Jurkat, Clone E6-1 (cell line): ENCODE data around the gene CLDN18. TPM values are rescaled to one million over a fixed set of nuclear protein-coding genes. Genes with fewer than 3 reads are reported as not detected.

ENCODE experiments used
- DNase-seq: peaks from one replicate; pipeline ENCODE4 v3.0.0-alpha.2; 2011; ENCODE audit warnings: low read depth, low spot score
- H3K4me3 ChIP-seq: 2 replicates; pipeline ENCODE4 v1.5.1; 2011; ENCODE audit warnings: mild to moderate bottlenecking, low read length, control low read depth, moderate library complexity
- polyA plus RNA-seq: library from polyadenylated mRNA; unstranded; fragments of >200 nt; gene quantifications from one replicate; pipeline ENCODE4 v1.2.1, GENCODE V29; 2012; ENCODE audit warnings: missing spikeins; ENCODE audit not compliant: insufficient read length, insufficient read depth

The CLDN18 gene
- polyA plus RNA-seq, result not detected

DNA sequence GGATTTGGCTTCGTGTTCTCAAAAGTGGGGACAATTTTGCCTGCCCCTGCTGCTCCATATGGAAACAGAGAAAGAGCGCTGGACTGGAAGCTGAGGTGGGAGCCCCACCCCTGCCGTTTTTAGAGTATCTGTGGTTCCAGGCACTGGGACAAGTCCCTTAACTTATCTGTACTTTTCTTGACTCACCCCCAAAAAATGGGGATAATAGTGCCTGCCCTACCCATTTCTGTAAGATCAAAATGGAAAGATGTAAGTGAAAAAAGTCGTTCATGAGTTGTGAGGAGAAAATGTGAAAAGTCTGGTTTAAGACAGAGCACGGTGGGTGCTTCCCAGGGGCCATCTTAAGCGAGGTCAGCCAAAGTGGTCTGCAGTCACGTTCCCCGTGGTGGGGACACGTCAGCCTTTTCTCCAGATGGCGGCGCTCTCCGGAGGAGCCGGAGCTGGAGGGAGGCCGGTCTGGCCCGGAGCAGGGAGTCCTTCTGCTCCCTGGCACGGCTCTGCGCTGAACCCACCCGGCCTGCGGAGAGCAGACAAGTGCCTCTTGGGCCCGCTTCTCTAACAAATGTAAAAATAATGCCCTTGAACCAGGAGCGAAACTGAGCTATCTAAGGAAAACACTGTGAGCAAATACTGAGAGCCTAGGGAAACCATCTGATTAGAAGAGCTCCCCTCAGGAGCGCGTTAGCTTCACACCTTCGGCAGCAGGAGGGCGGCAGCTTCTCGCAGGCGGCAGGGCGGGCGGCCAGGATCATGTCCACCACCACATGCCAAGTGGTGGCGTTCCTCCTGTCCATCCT lies at the start of gene CLDN18:
TSS of gene CLDN18 (plus strand) at position 690 of the 797 bp plus-strand sequence. CDS start at position 751, 61 bp downstream.
- H3K4me3 ChIP-seq, result no peak within 1 kb of the TSS
- DNase-seq, result no peak

DNA sequence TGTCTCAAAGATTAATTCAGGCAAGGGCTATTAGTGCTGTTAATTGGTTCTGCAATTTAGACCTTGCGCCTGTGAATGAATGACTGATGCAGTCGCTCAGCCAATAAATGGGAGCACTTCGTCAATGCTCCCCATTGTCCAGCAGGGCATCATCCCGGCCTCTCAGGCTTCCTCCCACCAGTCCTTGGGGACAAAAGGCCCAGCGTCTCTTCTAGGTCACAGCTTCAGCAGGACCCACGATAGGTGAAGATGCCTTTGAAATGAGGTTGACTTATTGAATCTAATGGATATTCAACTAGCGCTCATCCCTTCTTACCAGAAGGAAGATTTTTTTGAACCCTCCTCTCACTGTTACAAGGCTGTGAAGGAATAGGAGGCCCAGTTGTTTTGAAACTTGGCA lies 47.7 kb upstream of the CLDN18 start:
- DNase-seq, result no peak

DNA sequence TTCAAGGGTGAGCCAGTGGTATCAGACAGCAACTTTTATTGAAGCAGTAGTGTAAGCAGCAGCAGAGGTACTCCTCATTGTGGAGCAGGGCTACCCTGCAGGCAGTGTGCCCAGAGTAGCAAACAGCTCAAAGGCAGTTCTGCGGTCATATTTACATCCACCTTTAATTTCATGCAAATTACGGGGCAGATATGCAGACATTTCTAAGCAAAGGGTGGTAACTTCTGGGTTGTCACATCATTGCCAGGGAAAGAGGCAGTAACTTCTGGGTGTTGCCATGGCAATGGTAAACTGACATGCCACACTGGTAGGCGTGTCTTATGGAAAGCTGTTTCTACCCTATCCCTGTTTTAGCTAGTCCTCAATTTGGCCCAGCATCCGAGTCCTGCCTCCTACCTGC lies 46.5 kb upstream of the CLDN18 start:
- no peak overlapping the region for H3K4me3 ChIP-seq
- DNase-seq, result no peak

More for the DNA sequence above, 47.7 kb upstream of the CLDN18 start:
- H3K4me3 ChIP-seq, result no peak overlapping the region

- DNase-seq, result peak; percentile 25
These were observed 38.8 kb upstream of the CLDN18 start for GRCh38 chr3:137970914-137971831.

GRCh38 chr3:137972396-137972795 lies 37.6 kb upstream of the CLDN18 start:
- no peak for DNase-seq
- H3K4me3 ChIP-seq, result no peak overlapping the region

More at GRCh38 chr3:137970914-137971831, 38.8 kb upstream of the CLDN18 start:
- no peak overlapping the region for H3K4me3 ChIP-seq

DNA sequence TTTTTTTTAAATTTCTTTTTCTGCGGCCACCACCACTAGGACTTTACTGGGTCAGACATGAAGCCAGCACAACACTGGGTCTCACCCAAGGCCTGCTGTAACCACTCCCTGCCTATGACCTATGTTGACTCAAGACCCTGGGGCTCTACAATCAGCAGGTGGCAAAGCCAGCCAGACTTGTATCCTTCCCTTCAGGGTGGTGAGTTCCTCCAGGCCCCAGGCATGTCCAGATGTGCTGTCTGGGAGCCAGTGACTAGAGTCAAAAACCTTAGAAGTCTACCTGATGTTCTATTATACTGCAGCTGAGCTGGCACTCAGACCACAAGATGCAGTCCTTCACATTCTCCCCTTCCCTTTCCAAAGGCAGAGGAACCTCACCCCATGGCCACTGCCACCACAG lies 31.6 kb upstream of the CLDN18 start:
- DNase-seq, result no peak
- H3K4me3 ChIP-seq, result no peak overlapping the region

- H3K4me3 ChIP-seq, result no peak overlapping the region
- DNase-seq, result no peak
These were observed 22.2 kb upstream of the CLDN18 start for GRCh38 chr3:137987723-137988122.

GRCh38 chr3:137988152-137988551 lies 21.8 kb upstream of the CLDN18 start:
- DNase-seq, result no peak

DNA sequence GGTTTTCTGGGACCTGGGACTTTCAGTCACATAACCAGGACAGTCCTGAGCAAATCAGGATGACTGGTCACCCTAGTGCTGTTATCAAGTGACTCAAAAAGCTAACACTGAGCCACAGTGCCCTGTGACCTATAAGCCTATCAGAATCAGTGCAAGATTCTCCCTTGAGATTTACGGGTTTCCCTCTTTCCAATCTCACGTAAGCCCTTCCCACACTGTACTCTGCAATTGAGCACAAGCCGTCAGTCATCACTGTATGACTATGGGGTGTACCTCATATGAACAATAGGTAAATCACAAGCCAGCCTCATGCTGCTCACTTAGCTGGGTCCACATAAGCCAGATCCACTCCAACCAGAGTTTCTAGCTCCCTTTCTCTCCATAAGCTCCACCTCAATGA lies 21.0 kb upstream of the CLDN18 start:
- DNase-seq, result no peak
- no peak overlapping the region for H3K4me3 ChIP-seq

More at GRCh38 chr3:137988152-137988551, 21.8 kb upstream of the CLDN18 start:
- no peak overlapping the region for H3K4me3 ChIP-seq

GRCh38 chr3:137990427-137990826 lies 19.5 kb upstream of the CLDN18 start:
- H3K4me3 ChIP-seq, result no peak overlapping the region
- no peak for DNase-seq

DNA sequence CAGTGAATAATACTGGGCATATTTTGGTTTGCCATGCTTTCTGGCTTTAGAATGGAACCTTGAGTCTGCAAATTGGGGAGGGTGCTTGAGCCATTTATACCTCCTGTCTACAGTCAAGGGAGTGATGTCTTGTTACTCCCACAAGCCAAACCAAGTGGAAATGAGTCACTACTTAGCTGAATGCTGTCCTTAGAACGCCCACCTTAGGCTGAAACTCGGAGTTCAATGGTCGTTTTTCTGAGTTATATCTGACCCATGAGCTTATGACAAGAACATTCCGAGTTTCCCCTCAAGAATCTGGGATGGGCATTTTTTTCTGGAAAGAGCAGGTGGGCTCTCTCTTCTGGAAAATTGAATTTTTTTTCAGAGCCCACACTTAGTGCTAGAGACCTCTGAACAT lies 17.4 kb upstream of the CLDN18 start:
- H3K4me3 ChIP-seq, result no peak overlapping the region
- DNase-seq, result no peak

DNA sequence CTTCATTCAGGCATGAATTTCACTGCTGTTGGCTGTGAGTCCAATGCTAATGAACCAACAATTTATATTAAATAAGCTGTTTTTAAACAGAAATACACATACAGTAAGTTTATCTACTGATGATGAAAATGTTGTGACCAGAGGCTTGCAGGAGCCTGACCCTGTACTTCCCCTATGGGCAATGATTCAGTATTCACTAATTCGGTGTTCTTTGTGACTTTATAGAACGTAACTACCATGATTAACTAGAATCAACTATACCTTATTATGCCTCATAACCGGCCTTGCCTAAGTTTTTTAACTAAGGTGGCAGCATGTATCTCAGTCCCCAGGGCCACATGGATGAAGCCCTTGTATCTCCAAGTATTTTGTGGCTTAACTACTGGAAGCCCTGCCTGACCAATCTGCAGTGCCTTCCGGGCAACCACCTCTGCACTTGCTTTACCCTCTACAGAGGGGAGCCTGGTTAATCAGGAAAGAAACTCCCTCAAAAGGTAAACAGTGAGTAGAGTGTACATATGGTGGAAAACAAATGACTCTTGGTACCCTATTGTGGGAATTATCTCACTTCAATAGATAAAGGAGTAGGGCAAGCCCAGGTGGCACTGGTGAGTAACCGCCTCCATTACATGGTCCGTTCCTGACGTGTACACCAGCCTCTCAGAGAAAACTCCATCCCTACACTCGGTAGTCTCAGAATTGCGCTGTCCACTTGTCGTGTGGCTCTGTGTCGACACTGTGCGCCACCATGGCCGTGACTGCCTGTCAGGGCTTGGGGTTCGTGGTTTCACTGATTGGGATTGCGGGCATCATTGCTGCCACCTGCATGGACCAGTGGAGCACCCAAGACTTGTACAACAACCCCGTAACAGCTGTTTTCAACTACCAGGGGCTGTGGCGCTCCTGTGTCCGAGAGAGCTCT lies 11.6 kb upstream of the CLDN18 start:
- no peak overlapping the region for H3K4me3 ChIP-seq
- no peak for DNase-seq

- no peak for DNase-seq
- no peak overlapping the region for H3K4me3 ChIP-seq
These were observed 6.9 kb upstream of the CLDN18 start for GRCh38 chr3:138003069-138003468.

GRCh38 chr3:138005627-138006026 lies 4.3 kb upstream of the CLDN18 start:
- H3K4me3 ChIP-seq, result no peak overlapping the region
- DNase-seq, result no peak

DNA sequence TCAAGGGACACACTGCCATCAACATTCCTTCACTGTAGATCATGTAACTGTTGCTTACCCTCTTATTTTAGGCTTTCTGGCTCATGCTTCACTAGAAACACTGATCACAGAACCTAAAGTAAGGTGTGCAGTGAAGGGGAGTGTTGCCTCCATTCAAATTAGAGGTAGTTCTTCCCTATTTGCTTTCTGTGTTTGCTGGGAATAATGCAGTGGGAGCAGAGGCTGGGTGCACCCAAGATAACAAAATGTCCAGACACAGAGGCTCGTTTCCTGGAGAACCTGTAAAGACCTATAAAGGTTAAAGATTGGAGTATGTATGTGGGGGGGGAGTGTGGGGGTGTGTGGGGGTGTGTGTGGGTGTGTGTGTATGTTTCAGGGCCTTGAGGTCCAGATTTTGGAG lies 2.1 kb upstream of the CLDN18 start:
- no peak for DNase-seq
- no peak overlapping the region for H3K4me3 ChIP-seq

DNA sequence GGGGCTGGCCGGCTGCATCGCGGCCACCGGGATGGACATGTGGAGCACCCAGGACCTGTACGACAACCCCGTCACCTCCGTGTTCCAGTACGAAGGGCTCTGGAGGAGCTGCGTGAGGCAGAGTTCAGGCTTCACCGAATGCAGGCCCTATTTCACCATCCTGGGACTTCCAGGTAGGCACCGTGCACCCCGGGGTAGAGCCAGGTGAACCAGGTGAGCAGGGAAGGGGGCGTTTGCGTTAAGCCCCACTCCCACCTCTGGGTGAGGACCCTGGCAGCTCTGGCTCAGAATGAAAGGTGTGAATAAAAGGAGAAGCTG lies 267 bp downstream of the CLDN18 start:
- H3K4me3 ChIP-seq, result no peak overlapping the region
- DNase-seq, result no peak

DNA sequence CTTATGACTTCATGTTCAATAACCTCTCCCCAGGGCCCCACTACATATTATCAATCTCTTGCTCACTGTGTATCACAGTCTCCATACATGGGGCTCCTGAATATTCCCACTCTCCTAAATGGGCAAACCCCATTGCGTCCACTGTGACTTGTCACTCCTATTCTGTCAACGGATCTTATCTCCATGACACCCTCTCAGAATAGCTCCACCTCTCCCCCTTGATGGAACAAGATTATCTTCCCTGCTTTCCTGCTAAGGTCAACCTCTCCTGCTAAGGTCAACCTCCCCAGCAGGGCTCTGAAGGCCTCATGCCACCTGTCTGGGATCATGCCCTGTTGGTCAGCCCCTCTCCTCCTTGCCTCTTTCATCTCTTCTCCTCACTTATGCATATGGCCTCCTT lies 1.8 kb downstream of the CLDN18 start:
- no peak for DNase-seq
- no peak overlapping the region for H3K4me3 ChIP-seq

DNA sequence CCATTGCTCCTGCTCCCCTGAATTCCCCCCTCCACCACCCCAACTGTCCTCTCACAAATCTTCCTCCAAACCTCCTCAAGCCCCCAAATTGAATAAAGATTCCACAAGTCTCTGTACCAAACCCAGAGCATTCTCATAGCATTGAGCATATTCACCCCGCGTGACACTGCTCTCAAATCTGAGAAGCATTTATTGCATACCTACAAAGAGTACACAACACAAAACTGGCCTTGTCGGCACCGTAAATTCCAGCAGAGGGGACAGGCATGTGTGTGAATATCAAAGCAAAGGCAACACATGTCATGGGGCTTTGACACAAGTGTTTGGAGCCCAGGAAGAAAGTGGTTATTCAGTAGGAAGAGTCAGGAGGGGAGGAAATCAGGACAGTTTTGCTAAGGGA lies 2.6 kb downstream of the CLDN18 start:
- DNase-seq, result no peak
- H3K4me3 ChIP-seq, result no peak overlapping the region

DNA sequence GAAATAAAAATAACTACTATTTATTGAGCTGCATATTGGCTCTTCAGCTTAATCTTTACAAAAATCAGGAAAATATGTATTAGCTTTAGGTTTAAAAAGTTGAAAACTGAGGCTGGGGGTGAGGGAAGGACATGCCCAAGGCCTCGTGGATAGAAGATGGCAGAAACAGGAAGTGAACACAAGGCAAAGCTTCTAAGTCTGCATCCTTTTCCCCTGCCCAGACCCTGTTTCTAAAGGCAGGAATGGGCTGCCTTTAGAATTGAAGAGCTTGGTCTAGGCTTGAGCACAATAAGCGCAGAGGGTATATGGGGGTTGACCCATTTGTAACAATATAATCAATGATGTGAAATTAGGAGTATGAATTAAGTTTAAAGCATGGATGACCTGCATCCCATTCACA lies 6.1 kb downstream of the CLDN18 start:
- H3K4me3 ChIP-seq, result no peak overlapping the region
- DNase-seq, result no peak
